Kidney tubule cell (primary cell): ENCODE results near the gene DOK4.
"Not testable (repeated sequence)": the region's sequence is repeated elsewhere in the genome, so short reads cannot be mapped to it uniquely, and the experiment has no call there.

Experiments used
- DNase-seq: peaks from one replicate; pipeline ENCODE4 v3.0.0-alpha.2; 2018; ENCODE audit warnings: low spot score

Gene DOK4

GRCh38 chr16:57445510-57445909 is 40.8 kb downstream of the DOK4 start:
- DNase-seq: no peak

- peak; percentile 23 for DNase-seq
Measured at GRCh38 chr16:57444711-57445110, 41.6 kb downstream of the DOK4 start.

- DNase-seq: not testable (repeated sequence)
Measured at GRCh38 chr16:57440551-57440950, 45.7 kb downstream of the DOK4 start.

- DNase-seq: not testable (repeated sequence)
Measured at GRCh38 chr16:57439947-57440346, 46.3 kb downstream of the DOK4 start.

- no peak for DNase-seq
Measured at GRCh38 chr16:57435838-57436237, 50.5 kb downstream of the DOK4 start.

GRCh38 chr16:57434003-57434402 is 52.3 kb downstream of the DOK4 start:
- no peak for DNase-seq

GRCh38 chr16:57432989-57433388 is 53.3 kb downstream of the DOK4 start:
- DNase-seq: no peak

GRCh38 chr16:57432505-57432904 is 53.8 kb downstream of the DOK4 start:
- DNase-seq: no peak

- DNase-seq: no peak
Measured at GRCh38 chr16:57430955-57431354, 55.3 kb downstream of the DOK4 start.

- no peak for DNase-seq
Measured at GRCh38 chr16:57427824-57428223, 58.5 kb downstream of the DOK4 start.

- no peak for DNase-seq
Measured at GRCh38 chr16:57427307-57427706, 59.0 kb downstream of the DOK4 start.

- DNase-seq: no peak
Measured at GRCh38 chr16:57426356-57426755, 59.9 kb downstream of the DOK4 start.

- no peak for DNase-seq
Measured at GRCh38 chr16:57424583-57424982, 61.7 kb downstream of the DOK4 start.

GRCh38 chr16:57423152-57423551 is 63.1 kb downstream of the DOK4 start:
- no peak for DNase-seq

GRCh38 chr16:57422026-57422944 is 64.0 kb downstream of the DOK4 start:
- DNase-seq: peak; percentile 59
